ENCODE results near the gene CAMTA1.

CAMTA1 gene

DNA sequence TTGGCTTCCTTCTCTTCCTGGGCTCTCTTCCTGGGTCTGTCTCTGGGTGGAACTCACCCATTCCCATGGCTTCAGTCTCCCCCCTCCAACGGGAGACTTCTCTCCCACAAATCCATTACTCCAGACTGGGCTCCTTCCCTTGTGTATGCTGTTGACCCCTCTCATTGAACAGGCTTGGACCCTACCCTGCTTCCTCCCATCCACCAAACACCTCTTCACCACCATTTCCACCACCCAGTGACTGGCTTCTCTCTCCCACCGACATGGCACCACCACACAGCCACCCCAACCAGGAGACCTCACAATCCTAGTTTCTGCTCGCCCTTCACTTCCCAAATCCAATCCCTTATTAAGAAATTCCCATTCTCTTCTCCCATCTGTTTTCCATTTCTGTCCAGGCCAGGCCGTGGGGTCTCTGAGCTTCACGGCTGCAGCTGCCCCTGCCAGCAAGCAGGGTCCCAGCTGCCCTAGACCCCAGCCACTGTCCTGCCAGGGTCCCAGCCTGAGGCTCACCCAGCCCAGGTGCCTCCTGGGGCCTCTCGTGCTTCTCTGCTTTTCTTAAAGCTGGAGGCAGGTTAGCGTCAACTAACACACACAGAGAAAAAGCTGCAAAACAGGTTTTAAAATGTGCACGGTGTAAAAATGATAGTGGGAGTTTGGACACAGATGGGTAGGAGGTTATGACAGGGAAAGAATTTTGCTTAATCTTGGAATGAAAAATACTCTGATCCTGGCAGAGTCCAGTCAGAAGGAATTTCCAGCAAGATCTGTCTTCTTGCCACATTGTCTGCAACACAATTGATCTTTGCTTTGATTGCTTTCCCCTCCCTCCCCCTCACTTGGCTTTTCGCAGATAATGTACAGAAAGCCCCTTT is 602.0 kb downstream of the CAMTA1 start:
- in situ Hi-C loops (cut with HindIII; ENCODE audit: low pct_ligation_motif_present, low pct_unique_long_range_greater_than_20kb, low sequenced_read_pairs), result no loop called here
- DNase-seq, result no peak

DNA sequence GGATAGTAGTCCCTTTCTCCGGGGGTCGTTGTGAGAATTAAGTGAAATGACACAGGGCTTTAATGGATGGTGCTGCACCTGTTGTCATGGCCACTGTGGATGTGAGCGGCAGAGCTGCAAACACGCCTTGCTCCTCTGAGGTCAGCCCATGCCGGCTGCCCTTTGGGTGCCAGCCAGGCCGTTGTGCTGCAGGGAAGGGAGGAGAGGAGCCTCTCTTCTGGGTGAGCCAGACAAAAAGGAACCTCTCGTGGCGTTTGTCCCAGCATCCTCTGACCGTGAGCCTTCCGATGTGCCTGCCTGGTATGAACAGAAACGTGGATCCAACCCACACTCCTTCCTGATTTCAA is 602.9 kb downstream of the CAMTA1 start:
- no peak for DNase-seq
- in situ Hi-C loops (cut with HindIII; ENCODE audit: low pct_ligation_motif_present, low pct_unique_long_range_greater_than_20kb, low sequenced_read_pairs), result no loop called here

DNA sequence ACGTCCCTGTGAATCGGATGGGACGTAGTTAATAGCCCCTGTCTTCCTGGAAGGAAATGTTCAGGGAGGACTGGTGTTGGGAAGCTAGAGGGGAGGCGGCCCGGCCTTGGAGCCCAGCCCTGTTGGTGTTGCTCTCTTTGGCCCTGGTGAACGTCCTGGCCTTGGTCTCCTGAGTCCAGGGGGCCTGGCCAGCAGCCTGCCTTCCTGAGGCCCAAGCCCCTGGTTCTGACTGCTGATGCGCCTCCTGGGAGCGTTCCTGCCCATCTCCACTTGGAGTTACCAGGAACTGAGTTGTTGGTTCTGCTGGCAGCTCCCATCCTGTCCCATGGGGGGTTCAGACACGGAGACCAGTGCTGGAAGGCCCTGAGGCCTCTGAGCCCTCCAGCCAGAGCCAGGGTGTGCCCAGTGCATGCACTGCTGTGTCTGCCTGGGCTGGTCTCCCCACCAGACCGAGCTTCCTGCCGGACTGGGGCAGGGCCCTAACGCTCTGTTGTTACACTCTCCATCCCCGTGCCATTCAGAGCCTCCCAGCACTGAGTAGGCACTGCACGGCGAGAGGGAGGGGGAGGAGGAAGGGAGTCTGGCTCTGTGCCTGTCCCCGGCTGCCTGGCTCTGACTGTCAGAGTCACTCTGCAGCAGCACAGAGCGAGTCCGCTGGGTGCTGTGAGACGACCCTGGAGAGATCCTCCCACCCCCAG is 603.4 kb downstream of the CAMTA1 start:
- DNase-seq, result no peak
- in situ Hi-C loops (cut with HindIII; ENCODE audit: low pct_ligation_motif_present, low pct_unique_long_range_greater_than_20kb, low sequenced_read_pairs), result no loop called here

DNA sequence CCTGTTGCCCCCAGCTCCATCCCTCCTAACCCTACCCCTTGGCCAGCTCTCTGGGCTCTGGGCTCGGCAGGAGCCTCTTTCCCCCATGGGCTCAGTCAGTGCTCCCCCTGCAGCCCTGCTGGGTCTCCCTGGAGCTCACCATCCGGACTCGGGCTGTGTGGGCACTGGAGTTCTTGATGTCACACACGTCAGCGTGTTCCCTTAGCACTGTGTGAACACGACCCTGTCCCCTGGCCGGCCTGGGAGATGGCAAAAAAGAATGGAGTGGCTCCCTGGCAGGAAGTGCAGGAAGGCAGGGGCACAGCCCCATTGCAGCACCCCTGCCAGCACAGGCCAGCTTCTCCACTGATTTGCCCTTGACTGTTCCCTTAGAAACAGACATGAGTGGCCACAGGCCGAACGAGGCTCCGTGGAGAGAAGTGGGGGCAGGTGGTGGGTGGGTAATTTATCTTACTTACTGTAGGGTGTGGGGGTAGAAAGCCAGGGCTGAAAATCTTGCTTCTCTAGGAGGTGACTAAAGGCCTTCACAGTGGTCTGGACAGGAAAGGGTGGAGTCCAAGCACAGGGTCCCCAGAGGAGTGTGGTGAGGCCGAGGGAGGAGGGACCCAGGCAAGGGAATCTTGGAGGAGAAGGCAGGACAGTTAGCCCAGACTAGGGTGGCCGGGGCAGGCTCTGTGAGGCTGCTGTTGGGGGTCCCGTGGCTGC is 604.1 kb downstream of the CAMTA1 start:
- in situ Hi-C loops (cut with HindIII; ENCODE audit: low pct_ligation_motif_present, low pct_unique_long_range_greater_than_20kb, low sequenced_read_pairs), result no loop called here
- DNase-seq, result no peak

DNA sequence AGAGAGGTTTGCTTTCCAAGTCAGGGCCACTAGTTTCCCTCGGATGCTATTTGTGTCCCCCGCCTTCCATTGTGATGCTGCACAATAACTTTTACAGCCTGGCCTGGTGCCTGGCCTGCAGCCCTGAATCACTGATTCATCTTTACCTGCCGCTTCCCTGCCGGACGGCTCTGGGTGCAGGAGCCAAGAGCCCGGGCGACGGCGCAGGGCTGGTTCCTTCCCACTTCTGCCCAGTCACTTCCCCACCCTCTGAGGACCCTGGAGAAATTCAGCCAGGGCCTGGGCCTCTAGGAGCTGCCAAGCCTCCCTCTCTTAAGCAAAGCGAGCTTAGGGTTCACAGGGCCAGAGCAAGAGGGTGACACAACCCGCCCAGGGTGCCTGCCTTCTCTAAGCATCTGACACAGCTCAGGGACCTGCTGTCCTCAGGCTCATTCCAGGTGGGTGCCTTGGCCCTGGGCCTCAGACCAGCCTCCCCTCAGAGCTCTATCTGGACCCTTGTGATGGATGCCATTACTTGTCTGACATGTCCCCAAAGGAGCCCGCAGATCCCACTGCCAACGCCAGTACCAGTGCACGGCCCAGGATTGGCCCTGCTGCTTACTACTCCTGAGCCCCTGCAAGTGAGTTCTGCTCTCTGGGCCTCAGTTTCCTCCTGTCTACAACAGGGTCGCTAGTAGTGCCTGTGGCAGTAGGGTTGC is 604.8 kb downstream of the CAMTA1 start:
- DNase-seq, result no peak

DNA sequence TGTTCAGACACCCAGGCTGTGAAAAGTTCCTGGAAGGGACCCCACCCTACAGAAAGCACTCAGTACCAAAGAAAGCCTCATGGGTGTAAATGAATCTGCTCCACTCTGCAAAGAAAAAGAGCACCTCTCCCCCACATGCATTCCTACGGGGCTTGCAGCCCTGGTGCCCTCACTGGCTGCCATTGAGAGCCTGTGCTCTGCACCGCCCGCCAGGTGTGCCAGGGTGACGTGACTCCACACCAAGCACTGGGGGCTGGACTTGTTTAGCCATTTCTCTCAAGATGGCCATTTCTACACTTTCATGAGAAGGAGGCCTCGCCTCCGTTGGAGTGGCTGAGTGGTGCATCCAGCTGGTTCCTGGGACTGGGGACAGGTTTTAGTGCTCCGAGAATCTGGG is 605.3 kb downstream of the CAMTA1 start:
- in situ Hi-C loops (cut with HindIII; ENCODE audit: low pct_ligation_motif_present, low pct_unique_long_range_greater_than_20kb, low sequenced_read_pairs), result no loop called here
- no peak for DNase-seq

More for the DNA sequence above, 604.8 kb downstream of the CAMTA1 start:
- in situ Hi-C loops (cut with HindIII; ENCODE audit: low pct_ligation_motif_present, low pct_unique_long_range_greater_than_20kb, low sequenced_read_pairs), result no loop called here

DNA sequence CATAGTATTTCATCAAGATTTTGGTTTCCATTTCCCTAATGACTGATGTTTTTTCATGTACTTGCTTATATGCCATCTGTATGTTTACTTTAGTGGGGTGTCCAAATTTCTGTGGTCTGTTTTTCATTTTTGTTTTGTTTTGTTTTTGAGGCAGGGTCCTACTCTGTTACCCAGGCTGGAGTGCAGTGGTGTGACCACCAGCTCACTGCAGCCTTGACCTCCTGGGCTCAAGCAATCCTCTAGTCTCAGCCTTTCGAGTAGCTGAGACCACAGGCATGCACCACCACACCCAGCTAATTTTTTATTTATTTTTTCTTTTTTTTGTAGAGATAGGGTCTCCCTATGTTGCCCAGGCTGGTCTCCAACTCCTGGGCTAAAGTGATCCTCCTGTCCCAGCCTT is 607.9 kb downstream of the CAMTA1 start:
- in situ Hi-C loops (cut with HindIII; ENCODE audit: low pct_ligation_motif_present, low pct_unique_long_range_greater_than_20kb, low sequenced_read_pairs), result no loop called here
- DNase-seq, result no peak

DNA sequence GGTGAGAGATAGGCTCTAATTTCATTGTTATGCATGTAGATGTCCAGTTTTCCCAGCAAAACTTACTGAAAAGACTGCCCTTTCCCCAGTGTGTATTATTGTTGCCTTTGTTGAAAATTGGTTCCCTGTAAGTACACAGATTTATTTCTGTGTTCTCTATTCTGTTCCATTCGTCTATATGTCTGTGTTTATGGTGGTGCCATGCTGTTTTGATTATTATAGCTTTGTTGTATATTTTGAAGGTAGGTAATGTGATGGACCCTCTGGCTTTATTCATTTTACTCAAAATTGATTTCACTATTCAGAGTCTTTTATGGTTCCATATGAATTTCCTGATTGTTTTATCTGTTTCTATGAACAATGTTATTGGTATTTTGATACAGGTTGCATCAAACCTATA is 610.0 kb downstream of the CAMTA1 start:
- DNase-seq, result no peak
- in situ Hi-C loops (cut with HindIII; ENCODE audit: low pct_ligation_motif_present, low pct_unique_long_range_greater_than_20kb, low sequenced_read_pairs), result no loop called here

DNA sequence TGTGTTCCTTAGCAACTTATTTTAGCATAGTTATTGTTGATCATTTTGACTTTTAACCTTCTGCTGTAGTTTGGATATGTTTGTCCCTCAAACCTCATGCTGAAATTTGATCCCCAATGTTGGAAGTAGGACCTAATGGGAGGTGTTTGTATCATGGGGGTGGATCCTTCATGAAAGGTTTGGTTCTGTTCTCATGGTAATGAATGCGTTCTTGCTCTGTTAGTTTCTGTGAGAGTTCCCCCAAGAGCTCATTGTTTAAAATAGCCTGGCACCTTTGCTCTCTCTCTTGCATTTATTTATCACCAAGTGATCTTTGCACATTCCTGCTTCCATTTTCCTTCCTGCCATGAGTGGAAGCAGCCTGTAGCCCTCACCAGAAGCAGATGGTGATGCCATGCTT is 613.7 kb downstream of the CAMTA1 start:
- in situ Hi-C loops (cut with HindIII; ENCODE audit: low pct_ligation_motif_present, low pct_unique_long_range_greater_than_20kb, low sequenced_read_pairs), result no loop called here
- DNase-seq, result no peak

DNA sequence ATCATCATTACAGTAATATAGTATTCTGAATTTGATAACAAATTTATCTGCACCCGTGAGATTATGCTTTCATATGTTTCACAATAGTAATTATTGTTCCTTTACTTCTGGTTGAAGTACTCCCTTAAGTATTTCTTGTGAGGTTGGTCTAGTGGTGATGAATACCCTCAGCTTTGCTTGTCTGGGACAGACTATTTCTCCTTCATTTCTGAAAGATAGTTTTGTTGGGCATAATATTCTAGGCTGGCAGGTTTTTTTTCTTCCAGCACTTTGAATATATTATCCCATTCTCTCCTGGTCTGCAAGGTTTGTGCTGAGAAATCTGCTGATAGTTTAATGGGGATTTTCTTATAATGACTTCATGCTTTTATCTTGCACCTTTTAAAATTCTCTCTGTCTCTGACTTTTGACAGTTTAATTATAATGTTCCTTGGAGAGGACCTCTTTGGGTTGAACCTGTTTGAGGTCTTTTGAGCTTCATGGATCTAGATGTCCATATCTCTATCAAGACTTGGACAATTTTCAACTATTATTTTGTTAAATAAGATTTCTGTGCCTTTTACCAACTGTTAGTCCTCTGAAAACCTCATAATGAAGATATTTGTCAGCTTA is 614.4 kb downstream of the CAMTA1 start:
- DNase-seq, result no peak
- in situ Hi-C loops (cut with HindIII; ENCODE audit: low pct_ligation_motif_present, low pct_unique_long_range_greater_than_20kb, low sequenced_read_pairs), result no loop called here

DNA sequence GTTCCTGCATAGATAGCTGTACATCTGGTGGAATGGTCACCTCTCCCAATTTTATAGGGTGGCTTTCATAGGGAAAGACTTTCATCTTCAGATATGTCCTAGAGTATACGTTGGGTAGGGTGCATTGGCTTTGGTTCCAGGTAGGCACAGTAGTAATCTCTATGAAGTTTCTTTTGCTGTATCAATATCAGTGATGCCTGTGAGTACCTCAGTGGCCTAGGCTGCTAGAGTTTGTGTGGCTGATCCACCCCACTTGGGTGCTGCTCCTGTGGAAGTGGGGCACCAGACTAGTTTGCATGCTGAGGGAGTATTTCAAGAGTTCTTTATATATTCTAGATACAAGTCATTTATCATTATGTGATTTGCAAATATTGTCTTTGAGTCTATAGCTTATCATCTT is 615.3 kb downstream of the CAMTA1 start:
- in situ Hi-C loops (cut with HindIII; ENCODE audit: low pct_ligation_motif_present, low pct_unique_long_range_greater_than_20kb, low sequenced_read_pairs), result no loop called here
- no peak for DNase-seq

DNA sequence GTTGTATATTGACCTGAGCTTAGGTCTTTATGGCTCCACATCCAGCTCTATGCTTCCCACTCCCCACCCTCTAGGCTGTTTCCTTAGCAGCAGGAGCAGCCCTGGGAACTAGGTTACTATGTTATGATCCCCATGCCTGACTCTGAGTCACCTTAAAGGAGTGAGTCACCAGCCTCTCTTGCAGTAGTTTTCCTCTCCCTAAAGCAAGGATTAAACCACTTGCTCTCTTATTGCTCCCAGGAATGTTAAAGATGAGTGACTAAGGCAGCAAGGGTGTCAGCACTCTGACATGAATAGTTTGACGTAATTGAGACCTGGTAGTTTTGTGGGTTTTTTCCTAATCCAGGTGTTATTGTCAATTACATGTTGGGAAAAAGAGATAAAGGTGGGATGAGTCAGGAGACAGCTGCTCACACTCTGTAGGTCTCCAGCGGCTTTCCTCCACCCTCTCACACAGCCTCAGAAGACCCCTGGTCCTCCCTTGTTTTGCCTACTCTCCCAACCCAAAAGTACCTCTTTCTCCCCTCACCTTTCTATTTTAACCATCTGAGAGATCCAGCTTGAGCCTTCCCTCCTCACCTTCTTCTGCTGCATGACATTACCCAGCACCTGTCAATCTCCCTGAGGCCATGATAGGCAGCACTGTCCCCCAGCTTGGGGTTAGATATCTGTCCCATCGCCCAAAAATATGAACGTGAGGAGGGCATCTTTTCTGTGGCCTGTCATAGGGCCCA is 616.7 kb downstream of the CAMTA1 start:
- DNase-seq, result peak; percentile 96
- in situ Hi-C loops (cut with HindIII; ENCODE audit: low pct_ligation_motif_present, low pct_unique_long_range_greater_than_20kb, low sequenced_read_pairs), result no loop called here

DNA sequence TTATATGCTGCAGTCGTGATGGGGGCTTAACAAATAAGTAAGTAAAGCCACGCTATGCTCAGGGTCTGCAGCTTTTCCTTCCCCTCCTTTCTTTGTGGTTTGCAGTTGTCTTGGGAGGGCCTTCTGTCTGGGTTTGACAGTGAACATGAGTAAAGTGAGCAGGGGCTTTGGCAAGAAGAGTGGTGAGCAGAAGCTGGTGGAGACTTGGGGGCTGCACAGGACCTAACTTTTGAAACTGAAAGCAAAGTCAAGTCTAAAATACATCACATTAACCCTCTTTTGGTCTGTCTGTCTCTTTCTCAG is 617.2 kb downstream of the CAMTA1 start:
- in situ Hi-C loops (cut with HindIII; ENCODE audit: low pct_ligation_motif_present, low pct_unique_long_range_greater_than_20kb, low sequenced_read_pairs), result no loop called here
- DNase-seq, result no peak

DNA sequence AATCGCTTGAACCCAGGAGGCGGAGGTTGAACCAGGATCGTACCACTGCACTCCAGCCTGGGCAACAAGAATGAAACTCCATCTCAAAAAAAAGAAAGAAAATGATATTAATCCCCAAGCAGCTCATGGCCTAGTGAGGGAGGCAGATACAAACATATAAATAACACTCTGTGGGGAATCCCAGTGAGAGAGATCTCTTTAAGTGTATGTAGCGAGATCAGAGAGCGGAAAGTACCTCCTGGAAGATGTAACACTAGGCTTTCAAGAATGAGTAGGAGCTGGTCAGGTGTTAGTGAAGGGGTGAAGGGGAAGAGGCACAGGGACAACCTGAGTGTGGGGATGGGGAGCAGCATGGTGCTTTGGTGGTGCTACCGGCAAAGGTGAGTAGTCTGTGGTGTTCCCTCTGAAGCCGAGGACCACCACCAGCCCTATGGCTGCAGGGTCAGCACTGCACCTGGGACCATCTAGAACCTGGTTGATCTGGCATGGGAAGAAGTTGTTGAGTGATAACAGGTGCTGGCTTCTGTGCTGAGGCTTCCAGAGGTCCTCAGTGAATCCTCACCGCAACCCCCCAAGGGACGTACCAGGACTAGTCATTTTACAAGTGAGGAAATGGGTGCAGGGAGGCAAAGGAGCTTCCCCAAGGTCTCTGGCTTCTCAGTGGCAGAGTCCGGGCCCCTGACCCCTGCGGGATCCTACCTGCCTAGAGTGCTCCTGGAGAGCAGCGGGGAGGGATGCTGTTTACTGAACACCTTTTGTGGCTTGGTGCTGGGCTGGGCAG is 618.2 kb downstream of the CAMTA1 start:
- in situ Hi-C loops (cut with HindIII; ENCODE audit: low pct_ligation_motif_present, low pct_unique_long_range_greater_than_20kb, low sequenced_read_pairs), result no loop called here
- DNase-seq, result no peak

DNA sequence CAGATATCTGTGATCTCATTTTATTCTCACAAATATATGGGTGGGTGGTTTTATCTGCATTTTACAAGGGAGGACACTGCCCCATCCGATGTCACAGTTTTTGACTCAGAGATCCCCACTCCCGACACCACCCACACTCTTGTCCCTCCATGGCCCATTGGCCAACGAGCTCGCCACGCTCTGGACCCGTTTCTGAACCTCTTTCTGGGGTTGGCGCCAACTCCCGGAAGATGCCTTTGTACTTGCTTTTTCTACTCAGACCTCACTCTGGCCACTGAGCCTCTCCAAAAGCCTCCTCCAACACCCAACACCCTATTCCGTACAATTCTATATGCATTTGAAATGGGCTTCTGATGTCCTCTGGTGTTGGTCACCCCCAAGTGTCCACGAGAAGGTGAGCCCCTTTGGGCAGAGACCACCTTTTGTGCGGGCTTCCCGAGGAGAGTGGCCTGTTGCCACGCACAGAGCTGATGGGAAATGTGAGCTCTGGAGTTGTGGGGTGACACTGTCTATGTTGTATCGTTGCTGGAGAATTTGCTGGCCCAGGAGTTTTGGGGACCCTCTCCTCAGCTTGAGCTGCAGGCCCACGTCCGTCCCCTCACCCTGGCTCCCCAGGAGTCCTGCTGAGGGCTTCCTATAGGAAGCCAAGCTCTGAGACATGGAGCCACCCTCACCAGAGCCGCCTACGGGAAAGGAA is 618.9 kb downstream of the CAMTA1 start:
- in situ Hi-C loops (cut with HindIII; ENCODE audit: low pct_ligation_motif_present, low pct_unique_long_range_greater_than_20kb, low sequenced_read_pairs), result no loop called here
- no peak for DNase-seq

DNA sequence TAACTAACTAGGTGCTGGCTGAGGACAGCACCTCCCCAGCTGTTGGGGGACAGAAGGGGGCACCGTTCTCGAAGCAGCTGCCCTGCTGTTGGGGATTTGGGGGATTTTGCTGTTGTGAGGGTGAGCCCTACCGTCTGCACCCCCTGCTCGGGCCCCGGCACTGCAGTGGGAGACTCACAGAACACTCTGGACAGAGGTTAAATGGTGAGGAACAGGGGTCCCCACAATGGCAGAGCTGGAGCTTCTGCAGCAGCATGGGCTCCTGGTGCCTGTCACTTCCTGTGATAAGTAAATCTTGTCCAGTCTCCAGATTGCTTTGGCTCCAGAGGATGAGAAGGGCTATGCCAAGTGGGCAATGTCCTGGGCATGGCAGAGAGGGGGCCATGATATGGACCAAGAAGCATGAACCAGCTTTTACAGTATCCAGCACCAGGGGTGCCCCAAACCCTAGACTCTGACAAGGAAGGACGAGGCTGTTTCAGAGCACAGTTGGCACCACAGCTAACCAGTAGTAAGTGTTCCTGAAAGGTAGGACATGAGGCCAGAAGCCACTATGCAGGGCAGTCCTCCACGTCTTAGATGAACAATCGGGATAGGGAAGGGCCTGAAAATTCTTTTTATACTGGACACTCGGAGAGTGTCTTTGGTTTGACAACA is 620.7 kb downstream of the CAMTA1 start:
- no peak for DNase-seq
- in situ Hi-C loops (cut with HindIII; ENCODE audit: low pct_ligation_motif_present, low pct_unique_long_range_greater_than_20kb, low sequenced_read_pairs), result no loop called here
